Small intestine (tissue), 16 donors: ENCODE results near the gene EPS8L1. TPM values are rescaled to one million over a fixed set of nuclear protein-coding genes. Genes with fewer than 3 reads are reported as not detected.
"Not testable (repeated sequence)": the region's sequence is repeated elsewhere in the genome, so short reads cannot be mapped to it uniquely, and the experiment has no call there.

Experiments used
- DNase-seq, 2 donors: peaks; one replicate each; pipeline versions ENCODE4 v3.0.0 to v3.0.0-alpha.2; 2013
- FAIRE-seq: peaks from 2 replicates; lab custom pipeline; 2012; peaks lifted over from hg19 to GRCh38; lab: Jason Lieb, UNC
- H3K27ac ChIP-seq, 3 donors: one replicate each; pipeline ENCODE4 v1.5.1; 2013; ENCODE audit warnings: low read length in 2 of 3, mild to moderate bottlenecking in 2 of 3, control low read depth in 1 of 3, inconsistent platforms in 1 of 3, low read depth in 1 of 3, moderate library complexity in 1 of 3
- H3K27me3 ChIP-seq, 3 donors: one replicate each; pipeline ENCODE4 v1.6.1; 2013; ENCODE audit warnings: low read length in 3 of 3, inconsistent platforms in 1 of 3; ENCODE audit not compliant: control insufficient read depth in 3 of 3, insufficient read depth in 3 of 3
- H3K36me3 ChIP-seq, 3 donors: one replicate each; pipeline ENCODE4 v1.6.1; 2013; ENCODE audit warnings: low read length in 3 of 3, inconsistent platforms in 1 of 3, low read depth in 1 of 3, mild to moderate bottlenecking in 1 of 3, moderate library complexity in 1 of 3; ENCODE audit not compliant: control insufficient read depth in 3 of 3, insufficient read depth in 2 of 3
- H3K4me1 ChIP-seq, 3 donors: one replicate each; pipeline ENCODE4 v1.6.1; 2013; ENCODE audit warnings: low read length in 2 of 3, inconsistent platforms in 1 of 3, low read depth in 1 of 3, mild to moderate bottlenecking in 1 of 3, moderate library complexity in 1 of 3; ENCODE audit not compliant: control insufficient read depth in 3 of 3, insufficient read depth in 2 of 3
- H3K4me3 ChIP-seq, 3 donors: one replicate each; pipeline ENCODE4 v1.5.1; 2013; ENCODE audit warnings: low read length in 3 of 3, control low read depth in 1 of 3, inconsistent platforms in 1 of 3, low read depth in 1 of 3, mild to moderate bottlenecking in 1 of 3, moderate library complexity in 1 of 3
- H3K9me3 ChIP-seq, 2 donors: one replicate each; pipeline ENCODE4 v1.6.1; 2013; ENCODE audit warnings: low read depth in 1 of 2, low read length in 1 of 2; ENCODE audit not compliant: control insufficient read depth in 2 of 2, insufficient read depth in 1 of 2
- WGBS, 3 donors: extraction: QIAGEN DNeasy Blood & Tissue Kit; methylation state at CpG; one replicate each; pipeline ENCODE4 v1.1.7; 2013; 5-methylcytosine and 5-hydroxymethylcytosine counted together
- long read RNA-seq, 10 donors: transcript quantifications; one replicate each; lab custom pipeline, GENCODE V29; 2026
- polyA plus RNA-seq, 4 donors: library from polyadenylated mRNA; stranded (reverse) in 3 of 4; unstranded in 1 of 4; fragments of 200-250 nt in 3 of 4; fragments of 120-200 nt in 1 of 4; gene quantifications; one replicate each; pipeline versions ENCODE4 v1.2.1 to v1.2.3, GENCODE V29; 2013
- donor health status: healthy with polysubstance abuse.
- donor health status: control.
- donor health status: control.
- donor health status: Bipolar disorder and iron deficiency.
- donor health status: healthy.

The EPS8L1 gene
- polyA plus RNA-seq = 10 to 100 TPM; 11.7 to 23.8 (median 19.1) TPM
- long read RNA-seq, donor 1, partial matches to known transcripts = 0 of 1 reads
- long read RNA-seq, donor 1, other reads (novel, unspliced or antisense) = 0 of 1 reads
- long read RNA-seq, donor 2 = 0 reads
- long read RNA-seq, donor 3, partial matches to known transcripts = 0 of 3 reads
- long read RNA-seq, donor 3, other reads (novel, unspliced or antisense) = 0 of 3 reads
- long read RNA-seq, donor 4 = 0 reads
- long read RNA-seq, donor 5 = 0 reads
- long read RNA-seq, donor 6, partial matches to known transcripts = 0 of 1 reads
- long read RNA-seq, donor 6, other reads (novel, unspliced or antisense) = 0 of 1 reads
- long read RNA-seq, donor 7, transcript EPS8L1-206 (2 exons, 745 nt) = major isoform, 5 of 5 reads
- long read RNA-seq, donor 7, partial matches to known transcripts = 0 of 5 reads
- long read RNA-seq, donor 7, other reads (novel, unspliced or antisense) = 0 of 5 reads
- long read RNA-seq, donor 8, partial matches to known transcripts = 0 of 1 reads
- long read RNA-seq, donor 8, other reads (novel, unspliced or antisense) = 0 of 1 reads
- long read RNA-seq, donor 9 = 0 reads
- long read RNA-seq, donor 10, partial matches to known transcripts = 0 of 2 reads
- long read RNA-seq, donor 10, other reads (novel, unspliced or antisense) = 0 of 2 reads

DNA sequence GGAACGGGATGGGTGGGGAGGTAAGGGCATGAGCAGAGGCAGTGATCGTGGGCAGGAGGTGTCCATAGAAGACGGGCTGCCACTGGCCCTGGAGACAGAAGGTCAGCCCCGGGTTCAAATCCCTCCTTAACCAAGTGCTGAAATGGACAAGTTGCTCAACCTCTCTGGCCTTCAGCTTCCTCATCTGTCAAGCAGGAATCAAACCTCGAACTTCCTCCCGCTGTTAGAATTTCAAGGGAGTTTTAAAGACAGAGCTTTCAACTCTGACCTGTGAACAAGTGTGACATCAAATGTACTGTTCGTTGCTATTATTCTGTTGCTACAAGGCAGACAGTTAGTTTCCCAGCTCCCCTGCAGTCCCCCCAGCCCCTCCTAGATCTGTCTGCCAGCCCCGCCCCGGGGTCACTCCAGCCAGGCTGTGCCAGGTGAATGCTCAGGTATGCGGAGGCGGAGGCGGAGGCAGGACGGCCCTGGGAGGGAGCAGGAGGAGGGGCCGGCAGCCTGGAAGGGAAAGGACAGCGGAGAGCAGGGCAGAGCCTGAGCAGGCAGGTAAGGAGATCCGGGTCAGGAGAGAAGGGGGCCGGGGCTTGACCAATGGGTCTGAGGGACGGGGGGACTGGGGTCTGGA lies at the start of gene EPS8L1:
TSS of gene EPS8L1 (plus strand) at position 499 of the 628 bp plus-strand sequence. CDS start 576 bp downstream, outside the sequence.
- H3K9me3 ChIP-seq = no peaks in the 10 kb centered on the region
- no peak for FAIRE-seq
- DNase-seq = peak; percentile 79 to 87
- WGBS, 3 donors = 14 to 30% (median 21%) methylated on average over 18 of the region's 18 CpGs
- H3K27ac ChIP-seq = peak within 1 kb of the TSS in 1 of 3 donors; percentile 11
- peaks cover 0 to 10% (median 0%) of the 10 kb centered on the region in 3 donors for H3K27me3 ChIP-seq
- peaks cover 0 to 16% (median 5%) of the 10 kb centered on the region in 3 donors for H3K4me1 ChIP-seq
- H3K36me3 ChIP-seq = no peaks in the 10 kb centered on the region
- H3K4me3 ChIP-seq = peak within 1 kb of the TSS in 2 of 3 donors; percentile 10 to 20

DNA sequence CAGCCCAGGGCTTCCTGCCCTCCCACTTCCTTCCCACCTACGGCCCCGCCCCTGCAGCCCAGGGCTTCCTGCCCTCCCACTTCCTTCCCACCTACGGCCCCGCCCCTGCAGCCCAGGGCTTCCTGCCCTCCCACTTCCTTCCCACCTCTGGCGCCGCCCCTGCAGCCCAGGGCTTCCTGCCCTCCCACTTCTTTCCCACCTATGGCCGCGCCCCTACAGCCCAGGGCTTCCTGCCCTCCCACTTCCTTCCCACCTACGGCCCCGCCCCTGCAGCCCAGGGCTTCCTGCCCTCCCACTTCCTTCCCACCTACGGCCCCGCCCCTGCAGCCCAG lies 48.6 kb upstream of the EPS8L1 start:
- WGBS, 3 donors = 72 to 93% (median 81%) methylated on average over 2 to 6 of the region's 12 CpGs
- FAIRE-seq, H3K4me1 ChIP-seq, H3K27ac ChIP-seq, H3K27me3 ChIP-seq, H3K9me3 ChIP-seq, H3K36me3 ChIP-seq, H3K4me3 ChIP-seq, DNase-seq: not testable (repeated sequence)

DNA sequence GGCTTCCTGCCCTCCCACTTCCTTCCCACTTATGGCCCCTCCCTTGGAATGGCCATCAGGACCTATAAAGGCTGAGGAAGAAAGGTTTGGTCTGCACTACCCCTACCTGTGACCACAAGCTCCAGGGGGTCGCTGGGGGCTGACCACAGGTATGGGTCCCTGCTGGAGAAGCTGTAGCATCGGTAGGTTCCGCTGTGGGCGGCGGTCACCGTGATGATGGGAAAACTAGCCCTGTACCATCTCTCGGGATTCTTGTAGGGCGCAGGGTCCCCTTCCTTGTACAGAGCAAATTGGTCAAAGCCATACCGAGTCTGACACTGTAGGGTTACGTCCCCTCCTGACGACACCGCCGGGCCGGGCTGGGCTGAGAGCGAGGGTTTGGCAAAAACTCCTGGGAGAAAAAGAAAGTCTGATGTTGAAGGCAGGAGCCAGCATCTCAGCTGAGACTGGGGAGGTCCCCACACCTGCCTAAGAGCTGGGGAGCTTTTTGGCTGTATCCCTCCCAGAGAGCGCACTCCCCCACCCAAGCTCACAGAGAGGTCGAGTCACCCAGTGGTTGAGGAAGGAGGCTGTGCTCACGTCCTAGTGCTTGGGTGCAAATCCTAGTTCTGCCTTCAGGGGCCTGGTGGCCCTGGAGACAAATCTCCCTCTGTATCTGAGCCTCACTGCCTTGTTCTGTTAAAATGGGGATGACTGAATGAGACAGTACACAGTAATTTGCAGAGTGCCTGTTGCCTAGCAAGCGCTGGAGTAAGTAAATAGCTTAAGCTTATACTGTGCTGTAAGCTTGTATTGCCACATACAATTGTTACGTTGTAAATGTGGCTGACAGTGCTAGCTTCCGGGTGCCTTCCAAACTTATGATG lies 48.0 kb upstream of the EPS8L1 start:
- DNase-seq = no peak
- Histone ChIP-seq H3K4me3 (no peak overlapping the region), H3K27me3 (no peaks in the 10 kb centered on the region), H3K9me3 (no peaks in the 10 kb centered on the region), H3K36me3 (no peaks in the 10 kb centered on the region), H3K4me1 (no peaks in the 10 kb centered on the region), H3K27ac (no peak overlapping the region)
- WGBS, 3 donors = 82 to 87% (median 84%) methylated on average over 21 of the region's 21 CpGs
- FAIRE-seq = no peak

DNA sequence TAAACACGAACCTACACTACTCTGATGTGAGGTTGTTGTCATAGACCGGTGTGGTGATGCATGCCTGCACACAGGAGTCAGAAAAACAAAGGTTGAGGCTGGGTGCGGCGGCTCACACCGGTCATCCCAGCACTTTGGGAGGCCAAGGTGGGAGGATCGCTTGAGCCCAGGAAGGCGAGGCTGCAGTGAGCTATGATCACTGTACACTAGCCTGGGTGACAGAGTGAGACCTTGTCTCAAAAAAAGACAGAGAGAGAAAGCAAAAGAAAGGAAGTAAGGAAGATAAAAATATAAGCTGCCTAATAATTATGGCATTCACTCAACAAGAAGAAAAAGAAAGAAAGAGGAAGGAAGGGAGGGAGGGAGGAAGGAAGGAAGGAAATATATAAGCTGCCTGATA lies 46.9 kb upstream of the EPS8L1 start:
- DNase-seq (no peak), FAIRE-seq (no peak)
- Histone ChIP-seq H3K4me3 (no peak overlapping the region), H3K4me1 (no peaks in the 10 kb centered on the region), H3K27me3 (no peaks in the 10 kb centered on the region), H3K9me3 (no peaks in the 10 kb centered on the region), H3K27ac (no peak overlapping the region), H3K36me3 (no peaks in the 10 kb centered on the region)
- WGBS, 3 donors = 85 to 88% (median 86%) methylated on average over 7 of the region's 7 CpGs

DNA sequence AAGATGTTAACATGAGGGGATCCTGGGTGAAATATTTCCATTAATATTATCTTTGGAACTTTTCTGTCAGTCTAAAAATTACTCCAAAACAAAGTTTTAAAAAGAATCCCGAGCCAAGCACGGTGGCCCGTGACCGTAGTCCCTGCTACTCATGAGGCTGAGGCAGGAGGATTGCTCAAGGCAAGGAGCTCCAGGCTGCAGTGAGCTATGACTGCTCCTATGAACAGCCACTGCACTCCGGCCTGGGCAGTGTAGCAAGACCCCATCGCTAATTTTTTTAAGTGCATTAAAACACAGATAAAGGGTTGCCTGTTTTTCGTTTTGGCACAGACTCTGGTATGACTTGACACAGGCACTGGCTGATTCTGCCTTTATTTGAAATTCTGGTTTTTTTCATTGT lies 44.5 kb upstream of the EPS8L1 start:
- Histone ChIP-seq H3K4me1 (no peaks in the 10 kb centered on the region), H3K36me3 (no peaks in the 10 kb centered on the region), H3K27me3 (no peaks in the 10 kb centered on the region), H3K9me3 (no peaks in the 10 kb centered on the region), H3K27ac (no peak overlapping the region), H3K4me3 (no peak overlapping the region)
- DNase-seq (no peak), FAIRE-seq (no peak)
- WGBS, 3 donors = 83 to 90% (median 85%) methylated on average over 7 of the region's 7 CpGs

DNA sequence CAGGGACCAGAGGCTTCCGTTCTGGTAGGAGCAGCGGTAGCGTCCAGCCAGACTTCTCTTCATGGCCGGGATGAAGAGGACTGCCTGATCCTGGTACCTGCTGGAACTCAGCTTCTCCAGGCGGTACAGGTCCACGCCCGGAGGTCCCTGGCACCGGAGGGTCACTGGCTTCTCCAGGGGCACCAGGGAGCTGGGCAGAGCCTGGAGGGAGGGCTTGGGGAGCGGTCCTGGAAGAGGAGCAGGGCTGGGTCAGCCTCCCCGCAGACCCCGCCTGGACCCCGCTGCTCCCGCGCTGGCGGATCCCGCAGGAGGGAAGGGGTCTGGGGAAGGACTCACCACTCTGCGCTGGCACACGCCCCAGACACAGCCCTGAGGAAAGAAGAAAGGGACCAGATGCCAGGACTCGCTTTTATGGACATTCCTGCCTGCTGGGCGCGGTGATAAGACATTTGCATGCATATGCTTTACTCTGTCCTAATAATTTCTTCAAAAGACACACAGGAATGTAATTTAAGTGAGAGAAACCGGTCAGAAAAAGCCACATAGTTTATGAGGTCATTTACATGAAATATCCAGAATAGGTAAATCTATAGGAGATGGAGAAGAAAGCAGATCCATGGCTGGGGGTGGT lies 43.4 kb upstream of the EPS8L1 start:
- FAIRE-seq (no peak), DNase-seq (no peak)
- Histone ChIP-seq H3K4me1 (no peaks in the 10 kb centered on the region), H3K4me3 (no peak overlapping the region), H3K36me3 (no peaks in the 10 kb centered on the region), H3K9me3 (no peaks in the 10 kb centered on the region), H3K27me3 (no peaks in the 10 kb centered on the region), H3K27ac (no peak overlapping the region)
- WGBS, 3 donors = 74 to 85% (median 82%) methylated on average over 22 of the region's 22 CpGs

DNA sequence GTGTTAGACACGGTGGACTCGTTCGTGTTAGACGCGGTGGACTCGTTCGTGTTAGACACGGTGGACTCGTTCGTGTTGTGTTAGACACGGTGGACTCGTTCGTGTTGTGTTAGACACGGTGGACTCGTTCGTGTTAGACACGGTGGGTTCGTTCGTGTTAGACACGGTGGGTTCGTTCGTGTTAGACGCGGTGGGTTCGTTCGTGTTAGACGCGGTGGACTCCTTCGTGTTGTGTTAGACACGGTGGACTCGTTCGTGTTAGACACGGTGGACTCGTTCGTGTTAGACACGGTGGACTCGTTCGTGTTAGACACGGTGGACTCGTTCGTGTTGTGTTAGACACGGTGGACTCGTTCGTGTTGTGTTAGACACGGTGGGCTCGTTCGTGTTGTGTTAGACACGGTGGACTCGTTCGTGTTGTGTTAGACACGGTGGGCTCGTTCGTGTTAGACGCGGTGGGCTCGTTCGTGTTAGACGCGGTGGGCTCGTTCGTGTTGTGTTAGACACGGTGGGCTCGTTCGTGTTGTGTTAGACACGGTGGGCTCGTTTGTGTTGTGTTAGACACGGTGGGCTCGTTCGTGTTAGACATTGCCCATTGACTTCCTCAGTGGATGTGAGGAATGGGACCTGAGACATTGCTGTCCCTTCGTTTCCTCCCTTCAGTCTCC lies 42.6 kb upstream of the EPS8L1 start:
- 93 to 96% (median 93%) methylated on average over 59 to 70 of the region's 70 CpGs for WGBS, 3 donors
- FAIRE-seq, H3K9me3 ChIP-seq, H3K27me3 ChIP-seq, H3K36me3 ChIP-seq, H3K4me1 ChIP-seq, H3K27ac ChIP-seq, DNase-seq, H3K4me3 ChIP-seq: not testable (repeated sequence)
